ENCODE results near the gene OLIG1.

OLIG1 gene

GRCh38 chr21:33069994-33070743 is at the start of gene OLIG1:
Gene OLIG1, plus strand, starts transcription at chr21:33070141. Its CDS starts 106 bp downstream, at chr21:33070247.
- peak in 1 of 2 donors; percentile 36 for DNase-seq (ENCODE audit: low read depth in 2 of 2)

- no peak for DNase-seq (ENCODE audit: low read depth in 2 of 2)
Observed at GRCh38 chr21:33020558-33021100, 49.3 kb upstream of the OLIG1 start.

GRCh38 chr21:33021150-33021549 is 48.8 kb upstream of the OLIG1 start:
- no peak for DNase-seq (ENCODE audit: low read depth in 2 of 2)

- no peak for DNase-seq (ENCODE audit: low read depth in 2 of 2)
Observed at GRCh38 chr21:33021667-33022066, 48.3 kb upstream of the OLIG1 start.

GRCh38 chr21:33022489-33022827 is 47.5 kb upstream of the OLIG1 start:
- no peak for DNase-seq (ENCODE audit: low read depth in 2 of 2)

- DNase-seq (ENCODE audit: low read depth in 2 of 2): no peak
Observed at GRCh38 chr21:33022828-33023573, 46.9 kb upstream of the OLIG1 start.

- DNase-seq (ENCODE audit: low read depth in 2 of 2): no peak
Observed at GRCh38 chr21:33023574-33024200, 46.3 kb upstream of the OLIG1 start.

- no peak for DNase-seq (ENCODE audit: low read depth in 2 of 2)
Observed at GRCh38 chr21:33024201-33025103, 45.5 kb upstream of the OLIG1 start.

- no peak for DNase-seq (ENCODE audit: low read depth in 2 of 2)
Observed at GRCh38 chr21:33025106-33025488, 44.8 kb upstream of the OLIG1 start.

- DNase-seq (ENCODE audit: low read depth in 2 of 2): no peak
Observed at GRCh38 chr21:33025489-33026442, 44.2 kb upstream of the OLIG1 start, which contains the start of gene OLIG2. Gene OLIG2, plus strand, starts transcription at chr21:33025935. Its CDS starts 928 bp downstream, at chr21:33026863.

GRCh38 chr21:33026443-33026858 is 43.5 kb upstream of the OLIG1 start:
- DNase-seq (ENCODE audit: low read depth in 2 of 2): no peak

GRCh38 chr21:33026878-33027400 is 43.0 kb upstream of the OLIG1 start:
- no peak for DNase-seq (ENCODE audit: low read depth in 2 of 2)

GRCh38 chr21:33027401-33028286 is 42.3 kb upstream of the OLIG1 start:
- DNase-seq (ENCODE audit: low read depth in 2 of 2): no peak

GRCh38 chr21:33028287-33028670 is 41.7 kb upstream of the OLIG1 start:
- DNase-seq (ENCODE audit: low read depth in 2 of 2): no peak

GRCh38 chr21:33028773-33029384 is 41.1 kb upstream of the OLIG1 start:
- DNase-seq (ENCODE audit: low read depth in 2 of 2): no peak

GRCh38 chr21:33029385-33029921 is 40.5 kb upstream of the OLIG1 start:
- DNase-seq (ENCODE audit: low read depth in 2 of 2): no peak

- no peak for DNase-seq (ENCODE audit: low read depth in 2 of 2)
Observed at GRCh38 chr21:33029975-33030461, 39.9 kb upstream of the OLIG1 start.

GRCh38 chr21:33030633-33031032 is 39.3 kb upstream of the OLIG1 start:
- DNase-seq (ENCODE audit: low read depth in 2 of 2): no peak
